ENCODE data around the gene FCHO2.

FCHO2 gene

DNA sequence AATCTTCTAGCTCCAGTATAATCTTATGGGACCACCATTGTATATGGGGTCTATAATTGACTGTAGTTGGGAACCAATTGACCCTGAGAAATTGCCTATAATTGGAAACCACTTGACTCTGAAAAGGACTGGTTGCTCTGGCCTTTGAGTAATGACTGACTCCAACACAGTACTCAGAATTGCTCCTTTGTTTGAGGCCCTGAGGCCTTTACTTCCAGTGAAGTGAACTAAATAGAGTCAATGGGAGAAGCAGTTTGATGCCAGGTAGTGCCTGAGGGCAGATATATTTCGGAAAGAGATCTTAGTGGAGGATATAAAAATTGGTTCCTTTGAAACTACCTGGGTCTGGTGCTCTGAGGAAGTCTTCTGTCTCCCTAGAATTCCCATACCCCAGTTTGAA, 148.5 kb downstream of the FCHO2 start:
- H3K36me3 ChIP-seq (ENCODE audit: insufficient read depth, low read length) = no peaks in the 10 kb centered on the region
- TF ChIP-seq POLR2AphosphoS5 (IDR thresholded peaks at IDR 0.05; ENCODE audit: borderline replicate concordance, low read depth, low read length) (no peak), EZH2 (IDR thresholded peaks at IDR 0.05) (no peak), FOXP2 (optimal IDR thresholded peaks at IDR 0.05; ENCODE audit: control extremely low read depth, extremely low read length, insufficient read depth) (no peak)
- DNase-seq (ENCODE audit: low read depth, low spot score) = no peak
- H3K9ac ChIP-seq (ENCODE audit: insufficient read length) = no peak overlapping the region
- H3K9me3 ChIP-seq (ENCODE audit: low read depth, low read length) = peaks cover 5% of the 10 kb centered on the region; the same call in 1 of the 2 replicates
- H3K27ac ChIP-seq = no peak overlapping the region
- no peak overlapping the region for H3K4me3 ChIP-seq

DNA sequence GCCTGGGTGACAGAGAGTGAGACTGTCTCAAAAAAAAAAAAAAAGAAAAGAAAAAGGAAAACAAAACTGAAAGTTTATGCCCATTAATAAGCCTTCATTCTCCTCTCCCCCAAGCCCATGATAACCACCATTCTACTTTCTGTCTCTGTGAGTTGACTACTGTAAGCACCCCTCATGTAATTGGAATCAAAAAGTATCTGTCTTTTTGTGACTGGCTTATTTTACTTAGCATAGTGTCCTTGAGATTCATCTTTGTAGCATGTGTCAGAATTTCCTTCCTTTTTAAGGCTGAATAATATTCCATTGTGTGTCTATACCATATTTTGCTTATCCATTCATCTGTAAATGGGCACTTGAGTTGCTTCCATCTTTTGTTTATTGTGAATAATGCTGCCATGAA, 150.5 kb downstream of the FCHO2 start:
- no peak overlapping the region for H3K9ac ChIP-seq (ENCODE audit: insufficient read length)
- H3K4me3 ChIP-seq = no peak overlapping the region
- TF ChIP-seq FOXP2 (optimal IDR thresholded peaks at IDR 0.05; ENCODE audit: control extremely low read depth, extremely low read length, insufficient read depth) (no peak), POLR2AphosphoS5 (IDR thresholded peaks at IDR 0.05; ENCODE audit: borderline replicate concordance, low read depth, low read length) (no peak), EZH2 (IDR thresholded peaks at IDR 0.05) (no peak)
- H3K36me3 ChIP-seq (ENCODE audit: insufficient read depth, low read length) = no peaks in the 10 kb centered on the region
- peaks cover 5% of the 10 kb centered on the region; the same call in 1 of the 2 replicates for H3K9me3 ChIP-seq (ENCODE audit: low read depth, low read length)
- DNase-seq (ENCODE audit: low read depth, low spot score) = no peak
- no peak overlapping the region for H3K27ac ChIP-seq

DNA sequence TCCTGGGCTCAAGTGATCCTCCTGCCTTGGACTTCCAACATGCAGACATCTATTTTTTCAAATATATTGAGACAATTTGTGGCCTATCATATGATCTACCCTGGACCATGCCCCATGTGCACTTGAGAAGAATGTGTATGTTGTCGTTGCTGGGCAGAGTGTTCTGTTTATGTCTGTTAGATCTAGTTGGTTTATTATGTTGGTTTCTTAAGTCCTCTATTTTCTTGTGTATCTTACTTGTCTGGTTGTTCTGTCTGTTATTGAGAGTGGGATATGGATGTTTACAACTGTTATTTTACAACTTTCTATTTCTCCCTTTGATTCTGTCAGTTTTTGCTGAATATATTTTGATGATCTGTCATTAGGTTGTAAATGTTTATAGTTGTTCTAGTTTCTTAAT, 154.3 kb downstream of the FCHO2 start:
- no peak for DNase-seq (ENCODE audit: low read depth, low spot score)
- no peak overlapping the region for H3K9ac ChIP-seq (ENCODE audit: insufficient read length)
- H3K36me3 ChIP-seq (ENCODE audit: insufficient read depth, low read length) = no peaks in the 10 kb centered on the region
- H3K27ac ChIP-seq = no peak overlapping the region
- TF ChIP-seq FOXP2 (optimal IDR thresholded peaks at IDR 0.05; ENCODE audit: control extremely low read depth, extremely low read length, insufficient read depth) (no peak), EZH2 (IDR thresholded peaks at IDR 0.05) (no peak), POLR2AphosphoS5 (IDR thresholded peaks at IDR 0.05; ENCODE audit: borderline replicate concordance, low read depth, low read length) (no peak)
- H3K9me3 ChIP-seq (ENCODE audit: low read depth, low read length) = peaks cover 5% of the 10 kb centered on the region; the same call in 1 of the 2 replicates
- H3K4me3 ChIP-seq = no peak overlapping the region

DNA sequence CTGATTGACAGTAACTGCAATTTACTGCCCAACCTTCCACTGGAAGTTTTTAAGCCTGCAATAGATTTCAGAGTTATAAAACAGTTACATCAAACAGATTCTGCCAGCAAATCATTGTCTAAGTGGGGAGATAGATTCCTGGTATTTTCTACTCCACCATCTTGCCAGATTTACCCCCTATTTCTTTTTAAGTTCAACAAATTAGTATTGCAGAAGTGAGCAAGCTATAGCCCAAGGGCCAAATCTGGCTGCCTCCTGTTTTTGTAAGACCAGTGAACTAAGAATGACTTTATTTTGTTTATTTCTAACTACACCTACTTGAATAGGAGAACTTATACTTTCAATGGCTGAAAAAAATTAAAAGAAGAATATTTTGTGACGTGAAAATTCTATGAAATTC, 155.7 kb downstream of the FCHO2 start:
- Histone ChIP-seq H3K4me3 (no peak overlapping the region), H3K27ac (no peak overlapping the region), H3K9me3 (ENCODE audit: low read depth, low read length) (peaks cover 5% of the 10 kb centered on the region; the same call in 1 of the 2 replicates), H3K36me3 (ENCODE audit: insufficient read depth, low read length) (no peaks in the 10 kb centered on the region), H3K9ac (ENCODE audit: insufficient read length) (no peak overlapping the region)
- TF ChIP-seq FOXP2 (optimal IDR thresholded peaks at IDR 0.05; ENCODE audit: control extremely low read depth, extremely low read length, insufficient read depth) (no peak), POLR2AphosphoS5 (IDR thresholded peaks at IDR 0.05; ENCODE audit: borderline replicate concordance, low read depth, low read length) (no peak), EZH2 (IDR thresholded peaks at IDR 0.05) (no peak)
- no peak for DNase-seq (ENCODE audit: low read depth, low spot score)

DNA sequence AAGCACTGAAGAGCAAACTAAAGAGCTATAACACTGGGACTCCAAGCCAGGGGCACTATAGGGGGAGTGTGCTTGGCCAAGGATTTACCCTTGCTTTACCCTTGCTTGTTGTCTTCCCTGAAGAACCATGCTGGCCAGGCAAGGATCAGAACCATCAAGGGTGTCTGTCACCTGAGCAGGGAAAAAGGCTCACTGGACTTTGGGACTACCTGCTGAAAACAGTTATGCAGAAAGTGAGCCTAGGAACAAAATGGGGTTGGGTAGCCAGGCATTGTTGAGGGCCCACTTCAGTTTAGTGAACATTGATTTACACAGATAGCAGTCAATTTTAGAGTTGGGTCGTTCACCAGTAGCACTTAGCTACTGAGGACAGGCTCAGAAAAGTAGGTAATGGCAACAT, 156.5 kb downstream of the FCHO2 start:
- no peak overlapping the region for H3K9ac ChIP-seq (ENCODE audit: insufficient read length)
- H3K4me3 ChIP-seq = no peak overlapping the region
- H3K36me3 ChIP-seq (ENCODE audit: insufficient read depth, low read length) = no peaks in the 10 kb centered on the region
- no peak for DNase-seq (ENCODE audit: low read depth, low spot score)
- no peak overlapping the region for H3K27ac ChIP-seq
- peaks cover 5% of the 10 kb centered on the region; the same call in 1 of the 2 replicates for H3K9me3 ChIP-seq (ENCODE audit: low read depth, low read length)
- no peak for TF ChIP-seq POLR2AphosphoS5 (IDR thresholded peaks at IDR 0.05; ENCODE audit: borderline replicate concordance, low read depth, low read length)

DNA sequence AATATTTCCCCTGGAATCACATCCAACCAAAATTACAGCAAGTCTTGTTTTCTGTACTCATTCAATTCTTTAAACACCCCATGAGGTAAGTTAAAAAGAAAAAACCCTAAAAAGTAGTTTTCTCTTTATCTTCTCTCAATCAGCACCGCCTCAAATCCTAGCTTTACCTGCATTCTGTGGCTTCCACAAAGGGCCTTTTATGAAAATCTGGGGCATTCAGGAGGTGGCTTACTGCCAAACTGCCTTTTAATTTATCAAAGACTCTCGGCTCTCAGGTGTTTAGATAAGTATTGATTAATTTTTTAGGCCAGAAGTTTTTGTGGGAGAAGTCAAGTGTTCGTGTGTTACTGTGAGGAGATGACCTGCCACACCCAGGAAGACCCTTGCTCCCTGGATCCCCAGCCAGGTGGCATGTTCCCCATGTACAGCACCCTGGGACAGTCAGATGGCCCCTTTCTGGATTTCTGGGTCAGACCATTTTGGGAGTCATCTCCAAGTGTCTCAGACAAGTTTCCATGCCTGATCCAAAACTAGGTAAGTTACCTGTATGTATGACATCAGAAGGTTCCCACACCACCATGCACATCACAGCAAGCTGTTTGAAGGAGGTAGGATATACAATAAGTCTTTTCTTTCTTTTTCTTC, 158.3 kb downstream of the FCHO2 start:
- Histone ChIP-seq H3K9me3 (ENCODE audit: low read depth, low read length) (no peaks in the 10 kb centered on the region; the same call in 1 of the 2 replicates), H3K36me3 (ENCODE audit: insufficient read depth, low read length) (no peaks in the 10 kb centered on the region), H3K9ac (ENCODE audit: insufficient read length) (no peak overlapping the region), H3K27ac (no peak overlapping the region), H3K4me3 (no peak overlapping the region)
- TF ChIP-seq EZH2 (IDR thresholded peaks at IDR 0.05) = no peak
- TF ChIP-seq FOXP2 (optimal IDR thresholded peaks at IDR 0.05; ENCODE audit: control extremely low read depth, extremely low read length, insufficient read depth) = no peak
- TF ChIP-seq POLR2AphosphoS5 (IDR thresholded peaks at IDR 0.05; ENCODE audit: borderline replicate concordance, low read depth, low read length) = no peak
- no peak for DNase-seq (ENCODE audit: low read depth, low spot score)

DNA sequence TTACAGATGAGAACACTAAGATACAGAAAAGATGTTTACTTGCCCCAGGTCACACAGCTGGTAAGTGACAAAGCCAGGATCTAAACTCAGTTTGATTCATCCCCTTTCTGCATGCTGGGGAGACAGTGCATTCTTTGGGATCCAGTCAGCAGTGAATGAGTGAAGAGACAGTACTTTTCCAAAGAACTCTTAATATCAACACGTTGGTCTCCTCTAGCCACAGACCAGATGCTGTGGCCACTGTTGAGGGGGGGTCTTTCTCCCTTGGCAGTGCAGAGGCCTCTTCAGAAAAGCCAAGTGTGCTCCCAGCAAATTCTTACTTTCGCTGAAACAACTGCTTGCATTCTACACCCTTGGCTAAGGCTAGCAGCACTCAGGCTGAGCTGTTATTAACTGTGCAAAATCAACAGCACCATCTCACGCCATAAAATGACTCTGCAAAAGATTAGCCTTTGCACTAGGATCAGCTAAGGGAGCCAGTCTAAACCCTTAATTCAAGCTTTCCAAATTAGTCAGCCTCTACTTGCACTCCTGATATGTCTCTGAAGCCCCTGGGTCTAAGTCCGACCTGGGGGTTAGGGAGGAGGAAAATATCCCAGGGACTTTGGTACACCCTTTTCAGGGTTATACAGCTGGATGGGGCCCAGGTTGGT, 159.7 kb downstream of the FCHO2 start:
- DNase-seq (ENCODE audit: low read depth, low spot score) = no peak
- H3K9ac ChIP-seq (ENCODE audit: insufficient read length) = no peak overlapping the region
- TF ChIP-seq EZH2 (IDR thresholded peaks at IDR 0.05) (no peak), FOXP2 (optimal IDR thresholded peaks at IDR 0.05; ENCODE audit: control extremely low read depth, extremely low read length, insufficient read depth) (no peak), POLR2AphosphoS5 (IDR thresholded peaks at IDR 0.05; ENCODE audit: borderline replicate concordance, low read depth, low read length) (no peak)
- no peaks in the 10 kb centered on the region for H3K9me3 ChIP-seq (ENCODE audit: low read depth, low read length)
- no peaks in the 10 kb centered on the region for H3K36me3 ChIP-seq (ENCODE audit: insufficient read depth, low read length)
- H3K27ac ChIP-seq = no peak overlapping the region
- no peak overlapping the region for H3K4me3 ChIP-seq

DNA sequence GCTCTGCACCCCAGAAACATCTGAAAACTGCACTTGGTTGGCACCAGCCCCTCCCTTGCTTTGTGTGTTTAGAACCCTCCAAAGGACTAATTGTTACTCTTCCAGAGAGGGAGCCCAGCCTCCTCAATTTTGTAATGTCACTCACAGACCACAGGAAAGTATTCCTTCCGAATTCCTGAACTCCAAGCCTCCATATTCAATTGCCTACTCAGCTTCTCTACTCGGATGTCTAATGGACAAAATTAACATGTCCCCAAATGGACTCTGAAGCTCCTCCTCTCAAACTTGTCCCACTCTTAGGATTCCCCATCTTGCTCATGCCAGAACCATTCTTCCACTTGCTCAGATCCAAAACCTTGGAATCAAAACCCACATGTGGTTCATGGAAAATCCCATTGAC, 160.7 kb downstream of the FCHO2 start:
- H3K9ac ChIP-seq (ENCODE audit: insufficient read length) = no peak overlapping the region
- no peak overlapping the region for H3K27ac ChIP-seq
- TF ChIP-seq POLR2AphosphoS5 (IDR thresholded peaks at IDR 0.05; ENCODE audit: borderline replicate concordance, low read depth, low read length) = no peak
- H3K9me3 ChIP-seq (ENCODE audit: low read depth, low read length) = no peaks in the 10 kb centered on the region
- H3K4me3 ChIP-seq = no peak overlapping the region
- DNase-seq (ENCODE audit: low read depth, low spot score) = no peak
- H3K36me3 ChIP-seq (ENCODE audit: insufficient read depth, low read length) = no peaks in the 10 kb centered on the region
